K562 (cell line): ENCODE measurements around the gene CEP20. TPM values are rescaled to one million over a fixed set of nuclear protein-coding genes. Genes with fewer than 3 reads are reported as not detected.

Source experiments
- ATF1 ChIP-seq, 2 experiments: fragments of 450-650 bp in 1 of 2; IDR thresholded peaks; 2 replicates each; pipeline ENCODE4 v1.6.1; 2016; ENCODE audit warnings: missing compliant biosample characterization in 1 of 2, missing genetic modification characterization in 1 of 2
- BHLHE40 ChIP-seq: IDR thresholded peaks from 2 replicates; pipeline ENCODE4 v1.6.1; 2011; ENCODE audit warnings: low read length, improper control_type of control experiment
- CHD4 ChIP-seq: fragments of 200-600 bp; sonication (generic); IDR thresholded peaks from 3 replicates; pipeline ENCODE4 v1.6.1; 2012; ENCODE audit warnings: low read depth, mild to moderate bottlenecking, mixed read lengths, low read length, inconsistent platforms; ENCODE audit not compliant: insufficient read depth, insufficient replicate concordance, poor library complexity, severe bottlenecking
- DACH1 ChIP-seq: fragments of 450-650 bp; IDR thresholded peaks from 2 replicates; pipeline ENCODE4 v1.6.1; 2018; ENCODE audit not compliant: partially characterized antibody
- FOS ChIP-seq: IDR thresholded peaks from 3 replicates; pipeline ENCODE4 v1.6.1; 2011; ENCODE audit not compliant: insufficient read length; ENCODE audit errors: extremely low read depth
- JUN ChIP-seq, 2 experiments: sonication (generic) in 1 of 2; formaldehyde crosslinking in 1 of 2; IDR thresholded peaks; 2 replicates each; pipeline versions ENCODE4 v1.6.1 to v1.8.0; 2012 to 2022; ENCODE audit warnings: borderline replicate concordance in 2 of 2, mild to moderate bottlenecking in 2 of 2, improper control_type of control experiment in 1 of 2, low read depth in 1 of 2, low read length in 1 of 2, missing genetic modification reagents in 1 of 2
- NCOA4 ChIP-seq: fragments of 450-650 bp; IDR thresholded peaks from 2 replicates; pipeline ENCODE4 v1.6.1; 2018; ENCODE audit warnings: mild to moderate bottlenecking; ENCODE audit not compliant: partially characterized antibody
- NFXL1 ChIP-seq: fragments of 450-650 bp; formaldehyde crosslinking; IDR thresholded peaks from 2 replicates; pipeline ENCODE4 v1.4.0; 2021; ENCODE audit warnings: mild to moderate bottlenecking
- POLR2A ChIP-seq: fragments of 450-650 bp; conservative IDR thresholded peaks from 2 replicates; pipeline ENCODE4 v1.6.1; 2016
- SREBF2 ChIP-seq: sonication (generic); formaldehyde crosslinking; IDR thresholded peaks from 2 replicates; pipeline ENCODE4 v1.4.0; 2020; ENCODE audit warnings: mild to moderate bottlenecking, missing genetic modification reagents
- USF1 ChIP-seq: sonication (generic); formaldehyde crosslinking; IDR thresholded peaks from 2 replicates; pipeline ENCODE4 v1.9.0; 2022; ENCODE audit warnings: mild to moderate bottlenecking, missing genetic modification reagents
- ZNF668 ChIP-seq: fragments of 250-450 bp; sonication (Bioruptor Pico); IDR thresholded peaks from 2 replicates; pipeline ENCODE4 v1.8.0; 2022; ENCODE audit warnings: mild to moderate bottlenecking, inconsistent platforms
- ZNF740 ChIP-seq, 3 experiments: fragments of 200-800 bp in 1 of 3; sonication (Bioruptor generic) in 1 of 3; sonication (generic) in 1 of 3; formaldehyde crosslinking in 1 of 3; IDR thresholded peaks; 2 replicates each; pipeline versions ENCODE4 v1.6.1 to v1.8.0; 2016 to 2022; ENCODE audit warnings: mild to moderate bottlenecking in 2 of 3, missing compliant biosample characterization in 2 of 3, missing genetic modification characterization in 2 of 3, missing genetic modification reagents in 1 of 3
- polyA plus RNA-seq, 8 experiments: library from polyadenylated mRNA; depleted of rRNA in 4 of 8; stranded (reverse) in 5 of 8; unstranded in 3 of 8; fragments of >200 nt; fragmentation: Nextera tagmentation in 2 of 8; fragmentation: Illumina TruSeq in 1 of 8; extraction: Ambion mirVana in 2 of 8; extraction: Trizol in 1 of 8; gene quantifications; 2 replicates each; pipeline versions ENCODE4 v1.2.1 to v1.2.3, GENCODE V29; 2011 to 2014; ENCODE audit warnings: inconsistent platforms in 1 of 8, missing spikeins in 1 of 8
- total RNA-seq, 7 experiments: library from RNA; depleted of rRNA in 6 of 7; stranded (reverse); fragments of >200 nt in 6 of 7; fragmentation: Illumina TruSeq in 2 of 7; extraction: Trizol in 2 of 7; gene quantifications; 2 replicates each; pipeline versions ENCODE4 v1.2.1 to v1.2.3, GENCODE V29; 2011 to 2021; ENCODE audit warnings: low replicate concordance in 1 of 7
- TF ChIP-seq, protein P1 (sequence below): fragments of 450-650 bp; IDR thresholded peaks from 2 replicates; pipeline ENCODE4 v1.6.1; 2018; ENCODE audit not compliant: partially characterized antibody
- TF ChIP-seq, protein P2 (sequence below): sonication (generic); formaldehyde crosslinking; IDR thresholded peaks from 2 replicates; pipeline ENCODE4 v1.8.1; 2023; ENCODE audit warnings: mild to moderate bottlenecking, missing genetic modification reagents, moderate library complexity
- TF ChIP-seq, protein P3 (sequence below): fragments of 250-450 bp; sonication (Bioruptor Pico); IDR thresholded peaks from 2 replicates; pipeline ENCODE4 v1.4.0; 2020; ENCODE audit warnings: mild to moderate bottlenecking, moderate library complexity, borderline replicate concordance

CEP20 gene
- total and polyA plus RNA-seq, 9 of the 15 experiments (the other 6 are each of a cell fraction or from before 2014, with no cell fraction given) = 41.3 to 150 (median 104) TPM

GRCh38 chr16:15888072-15888976, at the start of gene CEP20 (continued):
- TF ChIP-seq ATF1 (CRISPR knock-in tag; IDR thresholded peaks at IDR 0.05) (no peak), ATF1 (tag; IDR thresholded peaks at IDR 0.05) (peak; percentile 47; the same call in 1 of the 2 replicates), NFXL1 (CRISPR knock-in tag) (no peak), ZNF740 (CRISPR knock-in tag; IDR thresholded peaks at IDR 0.05) (no peak), ZNF740 (tag; IDR thresholded peaks at IDR 0.05) (no peak), ZNF668 (CRISPR knock-in tag) (no peak), USF1 (no peak), POLR2A (peak; percentile 94), FOS (peak; percentile 75), SREBF2 (CRISPR knock-in tag) (no peak), NCOA4 (no peak), BHLHE40 (no peak), JUN (IDR thresholded peaks at IDR 0.05; ENCODE audit: borderline replicate concordance, low read depth, low read length) (no peak), JUN (CRISPR knock-in tag; IDR thresholded peaks at IDR 0.05; ENCODE audit: borderline replicate concordance) (no peak), DACH1 (no peak), CHD4 (no peak)
- TF ChIP-seq, protein P1, sequence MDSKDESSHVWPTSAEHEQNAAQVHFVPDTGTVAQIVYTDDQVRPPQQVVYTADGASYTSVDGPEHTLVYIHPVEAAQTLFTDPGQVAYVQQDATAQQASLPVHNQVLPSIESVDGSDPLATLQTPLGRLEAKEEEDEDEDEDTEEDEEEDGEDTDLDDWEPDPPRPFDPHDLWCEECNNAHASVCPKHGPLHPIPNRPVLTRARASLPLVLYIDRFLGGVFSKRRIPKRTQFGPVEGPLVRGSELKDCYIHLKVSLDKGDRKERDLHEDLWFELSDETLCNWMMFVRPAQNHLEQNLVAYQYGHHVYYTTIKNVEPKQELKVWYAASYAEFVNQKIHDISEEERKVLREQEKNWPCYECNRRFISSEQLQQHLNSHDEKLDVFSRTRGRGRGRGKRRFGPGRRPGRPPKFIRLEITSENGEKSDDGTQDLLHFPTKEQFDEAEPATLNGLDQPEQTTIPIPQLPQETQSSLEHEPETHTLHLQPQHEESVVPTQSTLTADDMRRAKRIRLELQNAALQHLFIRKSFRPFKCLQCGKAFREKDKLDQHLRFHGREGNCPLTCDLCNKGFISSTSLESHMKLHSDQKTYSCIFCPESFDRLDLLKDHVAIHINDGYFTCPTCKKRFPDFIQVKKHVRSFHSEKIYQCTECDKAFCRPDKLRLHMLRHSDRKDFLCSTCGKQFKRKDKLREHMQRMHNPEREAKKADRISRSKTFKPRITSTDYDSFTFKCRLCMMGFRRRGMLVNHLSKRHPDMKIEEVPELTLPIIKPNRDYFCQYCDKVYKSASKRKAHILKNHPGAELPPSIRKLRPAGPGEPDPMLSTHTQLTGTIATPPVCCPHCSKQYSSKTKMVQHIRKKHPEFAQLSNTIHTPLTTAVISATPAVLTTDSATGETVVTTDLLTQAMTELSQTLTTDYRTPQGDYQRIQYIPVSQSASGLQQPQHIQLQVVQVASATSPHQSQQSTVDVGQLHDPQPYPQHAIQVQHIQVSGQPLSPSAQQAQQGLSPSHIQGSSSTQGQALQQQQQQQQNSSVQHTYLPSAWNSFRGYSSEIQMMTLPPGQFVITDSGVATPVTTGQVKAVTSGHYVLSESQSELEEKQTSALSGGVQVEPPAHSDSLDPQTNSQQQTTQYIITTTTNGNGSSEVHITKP = no peak
- TF ChIP-seq, protein P2, sequence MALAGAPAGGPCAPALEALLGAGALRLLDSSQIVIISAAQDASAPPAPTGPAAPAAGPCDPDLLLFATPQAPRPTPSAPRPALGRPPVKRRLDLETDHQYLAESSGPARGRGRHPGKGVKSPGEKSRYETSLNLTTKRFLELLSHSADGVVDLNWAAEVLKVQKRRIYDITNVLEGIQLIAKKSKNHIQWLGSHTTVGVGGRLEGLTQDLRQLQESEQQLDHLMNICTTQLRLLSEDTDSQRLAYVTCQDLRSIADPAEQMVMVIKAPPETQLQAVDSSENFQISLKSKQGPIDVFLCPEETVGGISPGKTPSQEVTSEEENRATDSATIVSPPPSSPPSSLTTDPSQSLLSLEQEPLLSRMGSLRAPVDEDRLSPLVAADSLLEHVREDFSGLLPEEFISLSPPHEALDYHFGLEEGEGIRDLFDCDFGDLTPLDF = peak; percentile 31; the same call in 1 of the 2 replicates
- TF ChIP-seq, protein P3, sequence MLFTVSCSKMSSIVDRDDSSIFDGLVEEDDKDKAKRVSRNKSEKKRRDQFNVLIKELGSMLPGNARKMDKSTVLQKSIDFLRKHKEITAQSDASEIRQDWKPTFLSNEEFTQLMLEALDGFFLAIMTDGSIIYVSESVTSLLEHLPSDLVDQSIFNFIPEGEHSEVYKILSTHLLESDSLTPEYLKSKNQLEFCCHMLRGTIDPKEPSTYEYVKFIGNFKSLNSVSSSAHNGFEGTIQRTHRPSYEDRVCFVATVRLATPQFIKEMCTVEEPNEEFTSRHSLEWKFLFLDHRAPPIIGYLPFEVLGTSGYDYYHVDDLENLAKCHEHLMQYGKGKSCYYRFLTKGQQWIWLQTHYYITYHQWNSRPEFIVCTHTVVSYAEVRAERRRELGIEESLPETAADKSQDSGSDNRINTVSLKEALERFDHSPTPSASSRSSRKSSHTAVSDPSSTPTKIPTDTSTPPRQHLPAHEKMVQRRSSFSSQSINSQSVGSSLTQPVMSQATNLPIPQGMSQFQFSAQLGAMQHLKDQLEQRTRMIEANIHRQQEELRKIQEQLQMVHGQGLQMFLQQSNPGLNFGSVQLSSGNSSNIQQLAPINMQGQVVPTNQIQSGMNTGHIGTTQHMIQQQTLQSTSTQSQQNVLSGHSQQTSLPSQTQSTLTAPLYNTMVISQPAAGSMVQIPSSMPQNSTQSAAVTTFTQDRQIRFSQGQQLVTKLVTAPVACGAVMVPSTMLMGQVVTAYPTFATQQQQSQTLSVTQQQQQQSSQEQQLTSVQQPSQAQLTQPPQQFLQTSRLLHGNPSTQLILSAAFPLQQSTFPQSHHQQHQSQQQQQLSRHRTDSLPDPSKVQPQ (CRISPR knock-in tag) = no peak
